ENCODE results near the gene AOPEP.

Gene AOPEP

DNA sequence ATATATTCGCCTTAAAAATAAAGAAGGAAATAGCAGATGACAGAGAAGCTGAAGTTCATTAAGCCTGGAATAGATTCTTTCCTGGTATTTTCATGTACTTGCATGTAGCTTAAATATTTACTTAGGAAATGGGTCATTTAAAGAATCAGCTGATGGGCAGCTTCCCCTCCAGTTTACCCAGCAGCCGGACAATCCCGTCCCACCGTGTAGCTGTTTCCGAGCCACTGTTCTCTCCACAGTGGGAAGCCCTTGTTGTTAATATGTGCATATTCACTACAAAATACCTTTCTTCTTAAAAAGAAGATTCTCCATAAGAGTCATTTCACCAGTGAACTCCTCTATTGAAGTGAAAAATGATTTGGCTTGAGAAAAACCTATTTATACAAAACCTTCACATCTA, 404.0 kb downstream of the AOPEP start:
- no peak for DNase-seq

DNA sequence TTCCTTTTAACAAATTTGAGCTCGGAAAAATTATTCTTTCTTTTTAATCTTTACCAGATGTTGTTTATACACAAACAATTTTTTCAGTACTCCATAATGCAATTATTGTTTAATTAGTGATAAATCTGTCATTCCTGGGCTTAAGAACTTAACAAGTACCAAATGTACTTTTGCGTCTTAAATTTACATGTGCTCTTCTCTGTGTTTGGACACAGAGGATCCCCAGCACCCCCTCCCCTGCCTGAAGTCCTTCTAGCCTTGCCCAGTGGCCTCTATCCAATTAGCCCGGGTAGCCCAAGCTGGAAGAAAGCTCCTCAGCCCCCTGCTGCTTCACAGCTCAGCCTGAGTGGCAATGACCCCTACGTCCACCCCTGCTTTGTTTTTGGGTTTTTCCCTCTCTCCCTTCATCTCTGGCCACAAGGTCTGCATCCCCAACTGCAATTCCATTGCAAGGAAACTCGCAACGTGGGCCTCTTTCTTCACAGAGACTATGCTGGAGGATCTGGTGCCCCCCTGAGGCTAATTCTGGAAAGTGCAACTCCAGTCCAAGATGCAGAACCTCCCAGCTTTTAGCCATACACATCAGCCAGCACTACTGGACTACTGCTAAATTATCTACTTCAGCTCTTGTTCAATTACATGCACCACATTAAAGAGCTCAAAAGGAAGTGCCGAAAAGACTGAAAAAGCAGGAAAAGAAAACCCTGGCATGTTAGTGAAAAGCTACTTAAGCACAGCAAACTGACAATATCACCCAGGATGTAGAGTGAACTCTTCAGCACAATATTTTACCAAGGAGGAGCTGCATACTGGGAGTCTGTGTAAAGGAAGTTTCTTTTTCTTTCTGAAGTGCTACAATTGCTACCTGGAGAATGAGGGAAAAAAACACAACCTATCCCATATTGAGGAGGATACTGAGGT, 404.8 kb downstream of the AOPEP start:
- peak; percentile 57 for DNase-seq

DNA sequence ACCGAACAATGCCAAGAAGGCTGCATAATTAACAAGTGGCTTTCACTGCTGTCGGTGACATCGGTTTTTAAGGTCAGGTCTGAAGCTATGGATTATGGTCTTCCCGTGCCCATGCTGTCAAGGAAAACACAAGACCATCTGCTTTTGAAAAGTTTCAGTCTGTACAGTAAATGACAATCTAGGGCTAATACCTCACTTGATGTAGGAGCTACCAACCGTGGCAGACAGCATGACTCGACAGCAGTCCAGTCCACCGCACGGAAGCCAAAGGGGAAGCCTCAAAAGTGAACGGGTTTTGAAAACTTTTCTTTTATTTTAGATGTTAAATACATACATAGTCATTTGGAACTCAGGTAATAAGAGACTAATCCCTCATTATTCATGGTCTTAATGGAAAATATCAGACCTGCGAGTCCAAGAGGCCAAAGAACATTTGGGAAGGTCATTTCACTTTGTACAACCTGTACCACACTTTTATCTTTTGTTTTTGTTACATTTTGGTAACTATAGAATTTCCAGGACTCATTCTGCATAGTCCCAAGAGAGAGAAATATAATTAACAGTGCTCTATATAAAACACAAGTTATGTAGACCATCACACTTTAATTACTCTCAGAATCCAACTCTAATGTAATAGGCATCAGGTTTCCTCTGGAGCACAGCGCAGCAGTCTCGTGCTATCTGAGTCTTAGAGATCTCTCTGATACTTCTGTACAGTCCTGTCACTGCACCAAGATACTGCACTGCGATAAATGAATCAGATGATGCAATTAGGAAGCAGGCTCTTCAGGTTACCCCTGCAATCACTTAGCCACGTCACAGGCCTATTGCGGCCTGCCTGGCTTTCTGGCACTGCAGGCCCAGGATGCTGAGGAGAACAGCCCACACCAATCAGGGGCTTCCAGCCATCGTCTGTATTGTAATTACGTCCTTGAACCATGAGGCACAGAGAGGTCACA, 406.1 kb downstream of the AOPEP start:
- no peak for DNase-seq

DNA sequence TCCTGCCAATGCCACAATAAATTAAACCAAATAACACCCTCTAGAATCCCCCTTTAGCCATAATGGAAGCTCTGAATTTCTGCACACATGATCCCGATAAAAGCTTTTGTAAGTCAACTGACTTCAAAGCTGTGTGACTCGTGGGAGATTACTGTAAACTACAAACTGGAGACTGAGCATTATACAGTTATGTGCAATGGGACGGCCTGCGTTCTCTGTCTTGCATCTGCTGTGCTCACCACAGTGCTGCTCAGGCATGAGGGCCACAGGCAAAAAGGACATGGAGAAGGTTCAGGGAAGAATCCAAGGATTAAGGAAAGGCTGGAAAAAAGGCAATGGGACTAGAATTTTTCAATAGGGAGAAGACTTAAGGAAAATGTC, 406.8 kb downstream of the AOPEP start:
- DNase-seq: no peak

DNA sequence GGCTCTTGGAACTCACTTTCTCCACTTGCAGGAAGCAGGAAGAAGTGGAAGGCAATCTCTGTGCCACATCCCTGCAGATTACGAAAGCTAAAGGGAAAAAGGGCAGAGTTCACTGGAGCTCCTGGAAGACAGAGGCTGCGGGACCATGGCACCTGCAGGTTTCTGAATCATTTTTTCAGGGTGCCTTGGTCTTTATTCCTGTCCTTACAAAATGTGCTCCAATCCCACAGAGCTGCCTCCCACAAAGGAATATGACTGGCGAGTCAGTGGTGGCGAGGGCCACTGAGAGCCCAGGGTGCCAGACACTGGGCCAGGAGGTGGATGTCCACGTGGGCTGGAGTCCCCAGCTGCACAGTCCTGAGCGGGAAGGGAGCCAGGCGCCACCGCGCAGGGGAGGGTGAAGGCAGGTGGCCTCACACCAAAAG, 408.0 kb downstream of the AOPEP start:
- no peak for DNase-seq

DNA sequence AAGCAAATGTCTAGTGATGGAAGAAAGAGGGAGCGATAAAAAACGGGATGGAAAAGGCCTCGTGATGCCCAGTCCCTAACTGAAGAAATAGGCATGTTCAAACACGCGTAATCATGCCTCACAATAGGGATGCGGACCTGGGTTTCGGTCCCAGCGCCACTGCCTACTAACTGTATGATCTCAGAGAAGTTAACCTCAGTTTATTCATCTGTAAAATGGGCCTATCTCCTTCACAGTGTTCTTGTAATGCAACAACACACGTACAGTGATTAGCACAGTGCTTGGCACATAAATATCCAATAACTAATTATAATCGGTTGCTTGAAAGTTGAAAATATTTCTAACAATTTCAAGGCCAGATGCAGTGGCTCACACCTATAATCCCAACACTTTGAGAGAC, 409.3 kb downstream of the AOPEP start:
- no peak for DNase-seq

Data from activated CD4-positive, alpha-beta T cell treated with anti-CD3 and anti-CD28 coated beads, Interleukin-10, Interleukin-2, amounts not matched to agents 100 ng/mL and 50 ng/mL, durations not matched to agents 16 hours and 8 hours (primary cell).